GM19238 (cell line): ENCODE data around the gene RPLP2.

Source experiments
- DNase-seq: peaks from one replicate; pipeline ENCODE4 v3.0.0; 2011; ENCODE audit warnings: low spot score; ENCODE audit not compliant: insufficient read length

RPLP2 gene

DNA sequence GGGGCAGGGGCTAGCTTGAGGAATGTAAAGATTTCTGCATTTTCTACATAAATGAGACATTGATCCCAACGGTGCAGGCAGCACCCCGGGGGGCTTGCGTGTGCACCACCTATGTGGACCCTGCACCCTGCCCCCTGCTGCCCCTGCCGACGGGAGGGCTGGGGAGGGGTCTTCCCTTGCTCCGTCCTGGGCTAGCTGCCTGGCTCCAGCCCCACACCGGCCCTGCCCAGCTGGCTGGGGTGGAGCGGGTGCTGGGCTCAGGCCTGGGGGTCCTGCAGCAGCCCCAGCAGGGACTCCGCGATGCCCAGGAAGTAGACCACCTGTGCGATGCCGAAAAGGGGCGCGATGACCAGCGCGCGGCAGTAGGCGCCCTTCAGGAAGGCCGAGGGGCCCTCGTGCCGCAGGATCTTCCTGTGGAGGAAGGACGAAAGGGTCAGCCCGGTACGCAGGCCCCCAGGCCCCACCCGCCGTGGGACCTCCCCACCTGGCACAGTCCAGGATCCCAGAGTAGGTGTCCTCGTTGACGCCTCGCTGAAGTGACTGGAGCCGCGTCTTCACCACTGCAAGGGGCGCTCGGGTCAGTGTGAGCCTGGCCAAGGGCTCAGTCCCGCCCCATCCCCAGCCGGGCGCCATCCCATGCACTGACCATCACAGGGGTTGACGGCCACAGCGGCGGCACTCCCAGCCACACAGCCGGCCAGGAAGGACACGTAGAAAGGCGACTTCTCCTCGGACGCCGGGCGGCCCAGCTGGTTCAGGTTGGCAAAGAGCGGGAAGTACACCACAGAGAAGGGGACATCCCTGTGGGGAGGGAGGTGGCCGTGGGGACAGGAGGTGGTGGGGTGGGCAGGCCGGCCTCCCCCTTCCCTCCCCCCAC lies 17.9 kb upstream of the RPLP2 start:
- no peak for DNase-seq

GRCh38 chr11:792535-792821 lies 17.3 kb upstream of the RPLP2 start:
- no peak for DNase-seq

- DNase-seq: no peak
These were observed 16.9 kb upstream of the RPLP2 start for GRCh38 chr11:792873-793272.

DNA sequence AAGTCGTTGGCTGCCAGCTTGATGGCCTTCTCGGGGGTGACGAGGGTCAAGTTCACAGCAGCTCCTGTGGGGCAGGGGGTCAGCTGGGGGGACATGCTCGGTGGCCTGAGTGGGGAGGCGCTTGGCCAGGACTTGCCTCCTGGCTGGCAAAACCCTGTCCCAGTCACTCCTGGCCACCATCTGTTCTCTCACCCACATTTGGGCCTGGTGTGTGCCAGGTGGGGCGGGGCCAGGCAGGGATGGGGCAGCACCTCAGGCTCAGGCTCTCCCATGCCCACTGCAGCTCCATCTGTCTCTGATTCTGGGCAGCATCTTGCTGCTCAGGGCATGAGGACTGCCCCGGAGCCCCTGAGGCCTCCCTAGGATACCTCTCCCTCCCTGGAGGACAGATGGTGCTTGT lies 16.2 kb upstream of the RPLP2 start:
- no peak for DNase-seq

- DNase-seq: no peak
These were observed 15.6 kb upstream of the RPLP2 start for GRCh38 chr11:794013-794765.

GRCh38 chr11:794766-795633 lies 14.8 kb upstream of the RPLP2 start:
- DNase-seq: no peak

DNA sequence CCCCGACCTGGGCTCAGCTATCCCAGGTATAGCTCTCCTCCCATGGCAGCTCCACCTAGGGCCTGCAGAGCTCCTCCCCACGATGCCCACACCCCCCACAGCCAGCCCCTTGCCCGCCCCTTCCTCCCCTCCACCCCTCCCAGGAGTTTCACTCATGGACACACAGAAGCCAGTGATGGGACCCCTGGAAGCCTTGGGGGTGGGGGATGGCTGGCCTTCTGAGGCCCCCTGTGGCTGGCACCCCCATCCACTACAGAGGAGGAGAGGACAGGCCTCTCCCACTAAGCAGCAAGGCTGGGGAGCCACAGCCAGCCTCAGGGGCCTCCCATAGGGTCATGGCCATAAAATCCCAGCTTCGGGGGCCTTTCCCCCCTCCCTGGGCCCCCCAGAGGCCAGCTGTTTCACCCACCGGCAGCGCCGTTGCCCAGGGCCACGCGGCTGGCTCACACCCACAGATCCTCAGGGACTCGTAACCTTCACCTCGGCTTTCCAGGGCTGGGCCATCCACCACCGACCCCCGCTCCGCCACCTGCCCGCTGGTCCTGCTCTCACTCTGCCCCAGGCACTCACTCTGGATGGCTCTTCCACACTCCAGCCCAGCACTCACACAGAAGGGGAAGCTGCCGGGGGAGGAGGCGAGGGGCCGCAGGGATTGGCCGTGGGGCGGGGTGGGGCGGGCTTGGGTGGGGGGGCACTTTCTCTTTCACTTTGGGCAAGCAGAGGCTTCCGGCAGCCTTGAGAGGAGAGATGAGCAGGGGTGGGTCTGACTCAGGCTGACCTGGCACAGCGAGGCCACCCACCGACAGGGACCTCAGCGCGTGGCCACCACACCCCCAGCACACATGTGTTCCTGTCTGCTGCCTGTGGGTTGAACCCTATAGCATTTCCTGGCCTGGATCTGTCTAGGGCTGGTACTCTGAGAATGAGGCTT lies 13.9 kb upstream of the RPLP2 start:
- DNase-seq: peak; percentile 99

DNA sequence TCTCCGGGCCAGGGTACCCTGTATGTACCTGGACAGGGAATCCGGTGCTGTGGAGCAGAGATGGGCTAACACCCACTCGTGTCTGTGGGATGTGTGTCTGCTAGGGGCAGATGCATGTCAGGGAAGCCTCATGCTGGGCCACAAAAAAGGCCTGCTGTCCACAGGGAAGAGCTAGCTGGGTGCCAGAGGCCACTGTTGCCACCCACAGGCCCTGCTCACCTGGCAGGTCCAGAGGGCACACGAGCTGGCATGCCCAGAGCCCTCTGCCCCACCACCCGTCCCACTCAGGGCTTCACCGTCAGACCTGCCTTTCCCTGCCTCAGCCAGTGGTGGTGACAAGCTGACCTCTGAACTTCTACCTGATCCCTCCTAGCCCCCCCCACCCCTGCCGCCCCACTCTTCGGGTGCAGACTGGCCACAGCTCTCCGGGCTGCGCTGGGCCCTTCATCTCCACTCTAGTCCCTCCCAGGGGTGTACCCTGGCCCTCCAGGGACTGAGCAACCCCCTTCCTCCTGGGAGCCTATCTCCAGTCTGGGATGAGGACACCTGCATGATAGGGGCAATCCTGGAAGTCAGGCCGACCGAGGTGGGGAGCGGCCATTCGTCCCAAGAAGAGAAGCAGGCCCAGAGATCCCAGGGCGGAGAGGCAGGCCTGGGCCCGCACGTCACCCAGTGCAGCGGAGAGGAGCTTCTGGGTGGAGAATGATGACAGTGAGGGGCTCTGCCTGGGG lies 13.0 kb upstream of the RPLP2 start:
- DNase-seq: no peak

DNA sequence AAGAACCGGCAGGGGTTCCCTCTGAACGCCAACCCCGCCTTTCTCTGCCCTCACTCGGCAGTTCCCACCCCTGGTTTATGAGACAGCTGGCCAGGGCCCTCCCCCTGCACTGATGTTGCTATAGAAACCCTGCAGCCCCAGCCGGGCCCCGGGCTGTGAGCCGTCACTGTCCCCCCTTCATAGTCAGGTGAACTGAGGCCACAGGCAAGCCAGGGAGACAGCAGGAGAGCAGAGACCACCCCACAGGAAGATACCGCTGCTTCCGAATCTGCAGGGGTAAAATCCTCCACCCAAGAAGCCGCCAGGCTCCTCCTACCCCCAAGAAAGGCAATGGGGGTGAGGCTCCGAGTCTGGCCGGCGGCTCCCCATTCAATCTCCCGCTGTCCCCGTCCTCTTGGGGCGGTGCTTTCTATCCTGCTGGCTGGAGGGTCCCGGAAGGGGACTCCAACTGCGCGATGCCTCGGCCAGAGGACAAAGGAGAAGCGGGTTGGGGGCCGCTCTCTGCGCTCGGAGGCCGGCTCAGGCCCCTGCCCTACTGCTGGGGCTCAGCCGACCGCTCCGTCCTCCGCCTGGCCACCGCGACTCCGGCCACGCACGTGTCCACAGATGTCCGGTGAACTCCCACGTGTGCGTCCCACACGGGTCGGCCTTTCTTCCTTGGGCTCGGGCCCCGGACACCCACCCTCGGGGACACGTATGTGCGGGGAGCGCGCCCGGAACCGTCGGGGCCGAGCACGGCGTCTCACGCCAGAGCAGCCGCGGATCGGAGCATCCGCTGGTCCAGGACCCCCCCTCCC lies 12.3 kb upstream of the RPLP2 start:
- peak; percentile 96 for DNase-seq

DNA sequence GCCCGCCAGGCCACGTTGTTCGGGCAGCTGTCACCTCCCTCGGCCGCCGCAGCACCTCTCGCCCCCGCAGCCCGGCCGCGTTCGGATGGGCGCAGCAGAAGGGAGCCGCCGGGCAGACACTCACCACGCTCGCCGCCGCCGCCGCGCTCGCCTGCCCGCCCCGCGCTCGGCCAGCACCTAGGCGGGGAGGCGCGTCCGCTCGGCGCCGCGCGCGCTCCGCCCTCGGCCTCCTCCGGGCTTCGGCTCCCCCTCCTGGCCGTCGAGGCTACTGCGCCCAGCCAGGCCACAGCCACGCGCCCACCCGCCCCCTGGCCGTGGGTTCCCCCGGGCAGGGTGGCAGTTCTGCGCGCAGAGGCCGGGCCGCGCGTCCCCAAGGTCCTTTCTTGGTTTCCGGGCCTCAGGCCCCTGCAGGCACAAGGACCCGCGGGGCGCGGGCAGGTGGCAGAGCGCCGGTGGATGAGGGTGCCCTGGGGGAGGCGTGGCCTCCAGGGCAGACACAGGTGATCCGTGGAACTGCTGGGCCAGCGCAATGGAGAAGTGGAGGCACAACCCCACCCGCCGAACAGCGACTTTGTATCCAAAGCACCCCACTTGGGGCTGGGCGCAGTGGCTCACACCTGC lies 11.6 kb upstream of the RPLP2 start, which contains the start of gene SLC25A22:
Gene SLC25A22, minus strand, starts transcription at position 189 of the 621 bp plus-strand sequence. CDS start 3,275 bp downstream, outside the sequence.
- peak; percentile 99 for DNase-seq

DNA sequence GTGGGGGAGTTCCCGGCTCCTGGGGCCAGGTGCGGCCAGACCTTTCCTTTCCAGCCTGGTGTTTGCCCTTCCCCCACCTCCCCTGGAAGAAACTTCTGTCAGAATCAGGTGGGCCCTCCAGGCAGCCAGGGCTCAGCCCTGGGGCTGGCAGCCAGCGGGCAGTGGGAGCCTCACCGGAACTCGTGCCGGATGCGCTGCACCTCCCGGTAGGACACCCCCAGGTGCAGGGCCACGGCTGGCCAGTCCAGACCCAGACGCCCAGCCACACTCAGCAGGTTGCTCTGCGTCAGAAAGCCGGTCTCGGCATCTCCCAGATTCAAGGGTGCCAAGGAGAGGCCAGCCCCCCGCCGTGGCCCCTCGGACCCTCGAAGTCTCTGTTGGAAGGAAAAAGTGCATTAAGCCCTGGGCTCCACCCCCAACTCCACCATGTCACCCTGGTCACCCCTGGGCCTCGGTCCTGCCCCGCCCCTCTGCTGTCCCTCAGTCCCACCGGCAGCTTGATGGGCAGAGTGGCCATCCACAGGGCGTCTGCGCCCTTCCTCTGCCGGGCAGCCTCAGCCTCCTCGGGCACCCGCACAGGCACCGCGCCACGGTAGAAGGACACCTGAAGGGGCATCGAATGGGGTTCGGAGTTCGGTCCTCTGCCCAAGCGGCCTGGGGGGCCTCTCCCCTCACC lies 10.0 kb upstream of the RPLP2 start:
- DNase-seq: no peak

DNA sequence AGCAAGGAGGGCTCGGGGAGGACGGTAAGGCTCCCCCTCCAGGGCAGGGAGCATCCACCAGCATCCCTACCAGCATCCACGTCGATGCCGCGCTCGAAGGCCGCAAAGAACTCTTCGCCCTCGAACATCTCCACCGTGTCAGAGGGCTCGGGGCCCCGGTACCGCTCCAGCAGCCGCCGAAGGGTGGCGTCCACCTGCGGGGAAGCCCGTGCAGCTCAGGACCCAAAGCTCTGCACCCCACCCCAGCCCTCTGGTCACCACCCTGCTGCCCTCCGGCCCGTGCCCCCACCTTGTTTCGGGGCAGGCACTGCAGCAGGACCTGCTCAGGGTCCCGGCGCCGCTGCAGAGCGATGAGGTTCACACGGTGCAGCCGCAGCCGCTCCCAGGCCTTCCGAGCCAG lies 9.3 kb upstream of the RPLP2 start:
- DNase-seq: no peak

GRCh38 chr11:801097-801780 lies 8.5 kb upstream of the RPLP2 start:
- DNase-seq: no peak

DNA sequence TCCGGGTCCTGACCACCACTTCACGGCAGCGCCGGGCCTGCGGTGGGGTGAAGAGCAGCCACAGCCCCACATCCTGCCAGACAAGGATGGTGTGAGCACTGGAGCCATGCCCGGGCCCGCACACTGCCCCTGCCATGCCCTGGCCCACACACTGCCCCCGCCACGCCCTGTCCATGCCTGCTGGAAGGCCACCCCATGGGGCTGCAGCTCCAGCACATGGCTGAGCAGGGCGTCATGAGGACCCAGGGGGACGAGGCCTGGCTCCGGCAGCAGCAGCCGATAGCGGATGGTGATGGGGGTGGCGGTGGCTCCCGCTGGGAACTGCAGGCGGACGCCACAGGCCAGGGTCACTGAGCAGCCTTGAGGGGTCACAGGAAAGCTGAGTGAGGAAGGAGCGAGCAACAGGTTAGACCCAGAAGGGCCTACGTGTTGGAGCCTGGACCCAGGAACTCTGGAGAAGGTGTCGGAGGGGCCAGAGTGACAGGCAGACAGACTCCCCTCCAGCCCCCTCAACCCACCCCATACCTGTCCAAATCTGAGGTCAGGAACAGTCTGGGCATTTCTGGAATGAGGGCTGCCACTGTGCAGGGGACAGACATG lies 7.6 kb upstream of the RPLP2 start:
- DNase-seq: no peak

GRCh38 chr11:802693-803466 lies 6.9 kb upstream of the RPLP2 start:
- no peak for DNase-seq

- DNase-seq: no peak
These were observed 6.4 kb upstream of the RPLP2 start for GRCh38 chr11:803467-803742.
